ENCODE data around the gene UVRAG.
A peak's percentile ranks its signal among the peaks of the same experiment; 100 is the strongest.

Gene UVRAG

DNA sequence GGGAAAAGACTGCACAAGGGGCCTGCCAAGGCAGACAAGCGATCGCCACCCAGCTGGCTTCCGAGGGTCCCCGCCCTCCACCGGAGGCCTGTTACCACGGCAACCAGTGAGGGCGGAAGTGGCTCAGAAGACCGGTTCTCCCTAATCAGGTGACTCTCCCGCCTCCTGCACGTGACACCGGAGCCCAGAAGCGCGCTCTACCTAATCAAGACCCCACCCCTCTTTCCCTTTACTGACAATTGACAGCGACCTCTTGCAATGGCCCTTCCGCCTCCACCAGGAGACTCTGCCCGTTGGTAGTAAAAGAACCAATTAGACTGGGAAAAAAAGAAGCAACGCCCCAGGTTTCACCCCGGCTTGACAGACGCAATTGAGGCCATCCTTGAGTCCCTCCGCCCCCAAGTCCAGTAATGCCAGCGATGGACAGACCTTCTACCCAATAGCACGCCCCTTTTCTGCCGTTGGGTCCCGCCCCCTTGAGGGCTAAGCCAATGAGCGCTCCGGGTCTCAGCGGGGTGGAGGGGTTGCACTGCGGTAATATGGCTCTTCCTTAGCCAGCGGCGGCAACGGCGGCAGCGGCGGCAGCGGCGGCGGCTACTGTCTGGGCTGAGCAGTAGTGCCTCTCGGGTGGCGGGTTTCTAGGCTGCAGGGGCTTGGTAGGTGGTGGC, at the start of gene UVRAG:
UVRAG (plus strand) TSS at position 534 of the 668 bp plus-strand sequence. CDS start 198 bp downstream, outside the sequence.
- peak; percentile 100 for DNase-seq

DNA sequence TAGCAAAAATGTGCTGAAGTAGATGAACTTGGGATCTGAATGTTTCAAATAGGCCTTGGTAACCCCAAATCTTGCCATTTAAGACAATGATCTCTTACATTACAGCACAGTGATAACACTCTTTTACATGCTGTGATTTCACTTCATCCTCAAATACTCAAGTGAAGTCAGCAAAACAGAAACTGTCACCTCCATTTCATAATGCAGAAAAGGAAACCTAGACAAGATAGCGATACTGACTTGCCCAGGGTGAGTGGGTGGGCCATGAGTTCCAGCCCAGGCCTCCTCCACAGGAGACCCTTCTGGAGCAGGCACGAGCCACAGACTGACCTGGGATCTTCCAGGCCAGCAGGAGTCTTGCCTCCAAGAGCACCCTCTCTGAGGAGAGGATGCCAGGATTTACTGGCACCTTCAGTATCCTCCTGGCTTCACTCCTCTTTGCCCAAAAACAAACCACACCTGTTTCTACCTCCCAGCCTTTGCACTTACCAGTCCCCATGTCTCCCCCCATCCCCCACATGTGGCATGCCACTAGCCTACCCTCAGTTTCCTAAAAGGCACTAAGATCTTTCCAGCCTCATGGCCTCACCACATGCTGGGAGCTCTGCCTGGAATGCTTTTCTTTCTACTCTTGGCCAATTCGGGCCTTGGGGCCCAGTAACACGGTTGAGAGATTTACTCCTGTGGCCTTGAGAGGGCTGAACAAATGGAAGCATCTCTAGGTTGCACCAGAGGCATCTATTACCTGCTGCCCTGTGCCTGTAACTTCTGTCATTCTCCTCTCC, 48.4 kb upstream of the UVRAG start:
- no peak for DNase-seq

DNA sequence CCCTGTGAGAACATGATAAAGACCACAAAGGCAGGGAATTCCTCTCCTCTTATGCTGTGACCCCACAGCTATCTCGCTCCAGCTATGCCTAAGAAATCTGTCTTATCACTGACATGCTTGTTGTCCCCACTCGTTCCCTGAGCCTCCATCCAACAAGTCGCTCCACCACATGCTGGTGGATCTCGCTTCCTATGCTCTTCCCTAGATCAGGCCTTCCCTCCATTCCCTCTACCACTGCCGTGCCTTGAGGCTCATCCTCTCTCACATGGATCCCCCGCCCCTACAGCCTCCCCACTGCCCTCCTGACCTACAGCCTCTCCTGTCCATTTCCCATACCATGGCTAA, 47.8 kb upstream of the UVRAG start:
- DNase-seq, result no peak

DNA sequence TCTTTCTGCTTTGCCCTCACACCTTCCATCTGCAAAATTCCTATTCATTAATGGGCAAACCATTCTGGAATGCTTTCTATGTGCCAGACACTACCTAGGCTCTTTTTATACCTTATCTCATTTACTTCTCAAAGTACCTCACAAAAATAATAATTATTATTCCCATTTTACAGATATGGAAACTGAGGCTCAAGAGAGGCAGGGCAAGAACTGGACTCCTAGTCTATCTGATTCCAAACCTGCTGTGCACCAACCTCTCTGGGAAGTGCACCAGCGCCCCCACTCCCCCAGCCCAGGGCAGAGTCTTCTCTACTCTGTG, 47.3 kb upstream of the UVRAG start:
- DNase-seq, result no peak

DNA sequence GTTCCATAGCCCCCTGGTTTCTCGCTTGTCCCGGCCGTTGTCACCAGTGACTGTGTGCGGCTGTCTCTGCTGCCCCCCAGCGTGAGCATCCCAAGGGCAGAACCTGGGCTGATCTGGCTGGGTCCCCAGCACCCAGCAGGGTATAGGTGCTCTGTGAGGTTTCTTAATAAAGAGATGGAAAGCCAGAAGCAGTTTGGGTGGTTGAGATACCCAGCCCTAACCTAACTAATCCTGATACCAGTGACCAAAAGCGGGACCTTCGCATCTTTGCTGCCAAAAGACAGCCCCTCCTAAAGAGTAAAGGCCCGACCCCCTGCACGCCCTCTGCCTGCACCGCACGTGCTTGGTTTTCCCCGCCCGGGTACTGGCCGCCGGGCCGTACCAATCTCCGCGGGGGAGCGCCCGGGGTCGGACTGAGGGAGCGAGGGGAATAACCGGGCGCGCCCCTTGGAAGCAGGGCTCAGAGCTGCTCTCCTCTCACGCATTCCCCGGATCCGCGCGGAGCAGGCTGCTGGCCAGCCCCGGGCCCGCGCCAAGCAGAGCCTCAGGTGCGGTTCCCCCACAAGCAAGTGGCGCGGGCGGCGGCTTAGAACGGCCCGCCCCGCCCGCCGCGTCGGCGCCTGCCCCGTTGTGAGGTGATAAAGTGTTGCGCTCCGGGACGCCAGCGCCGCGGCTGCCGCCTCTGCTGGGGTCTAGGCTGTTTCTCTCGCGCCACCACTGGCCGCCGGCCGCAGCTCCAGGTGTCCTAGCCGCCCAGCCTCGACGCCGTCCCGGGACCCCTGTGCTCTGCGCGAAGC, 46.7 kb upstream of the UVRAG start, which contains the start of gene DGAT2:
DGAT2 (plus strand) TSS at position 667 of the 797 bp plus-strand sequence. CDS start 214 bp downstream, outside the sequence.
- DNase-seq, result peak; percentile 82

DNA sequence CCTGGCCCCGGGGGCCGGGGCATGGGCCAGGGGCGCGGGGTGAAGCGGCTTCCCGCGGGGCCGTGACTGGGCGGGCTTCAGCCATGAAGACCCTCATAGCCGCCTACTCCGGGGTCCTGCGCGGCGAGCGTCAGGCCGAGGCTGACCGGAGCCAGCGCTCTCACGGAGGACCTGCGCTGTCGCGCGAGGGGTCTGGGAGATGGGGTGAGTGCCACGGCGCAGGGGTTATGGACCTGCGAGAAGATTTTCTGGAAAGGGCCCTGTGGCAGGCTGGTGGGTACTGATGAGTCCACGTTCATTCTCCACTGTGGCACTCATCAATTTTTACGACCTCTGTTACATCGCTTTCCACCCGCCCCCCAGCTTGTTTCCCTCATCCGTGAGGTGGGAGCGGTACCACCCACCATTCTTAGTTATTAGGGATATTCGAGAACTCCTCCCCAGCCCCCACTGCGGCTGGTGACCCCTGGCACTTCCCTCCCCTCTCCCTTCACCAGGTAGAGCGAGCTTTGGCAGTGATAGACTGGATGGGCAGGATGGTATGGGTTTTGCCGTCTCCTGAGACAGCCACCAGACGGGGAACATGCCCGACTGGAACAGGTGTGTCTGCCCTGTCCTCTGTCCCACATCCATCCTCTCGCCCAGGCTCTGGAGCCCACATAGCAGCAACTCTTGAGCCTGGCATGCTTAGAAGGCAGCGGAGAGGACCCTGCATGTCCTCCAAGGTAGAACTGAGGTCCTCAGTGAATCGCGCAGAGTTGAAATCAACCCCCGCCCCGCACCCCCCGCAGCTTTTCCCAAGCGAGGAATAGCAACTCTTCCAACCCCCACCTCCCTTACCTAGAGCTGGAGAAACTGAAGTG, 45.9 kb upstream of the UVRAG start:
- DNase-seq, result no peak

DNA sequence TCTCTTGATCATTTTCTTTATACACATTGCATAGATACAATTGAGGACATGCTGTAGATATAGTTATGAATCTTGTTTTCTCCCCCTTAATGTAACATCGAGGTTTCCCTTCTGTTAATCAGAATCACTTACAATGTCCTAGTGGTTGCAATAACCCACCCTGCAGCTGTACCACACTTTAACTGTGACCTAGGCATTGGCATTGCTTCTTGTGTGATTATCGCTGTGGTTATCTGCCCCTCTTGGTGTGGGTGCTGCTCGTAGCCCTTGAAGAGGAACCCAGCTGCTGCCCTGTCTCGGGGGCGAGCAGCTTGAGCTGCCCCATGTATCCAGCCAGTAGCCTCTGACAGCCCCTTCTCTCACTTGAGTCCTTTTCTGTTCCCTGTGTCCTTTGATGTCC, 44.9 kb upstream of the UVRAG start:
- DNase-seq, result no peak

DNA sequence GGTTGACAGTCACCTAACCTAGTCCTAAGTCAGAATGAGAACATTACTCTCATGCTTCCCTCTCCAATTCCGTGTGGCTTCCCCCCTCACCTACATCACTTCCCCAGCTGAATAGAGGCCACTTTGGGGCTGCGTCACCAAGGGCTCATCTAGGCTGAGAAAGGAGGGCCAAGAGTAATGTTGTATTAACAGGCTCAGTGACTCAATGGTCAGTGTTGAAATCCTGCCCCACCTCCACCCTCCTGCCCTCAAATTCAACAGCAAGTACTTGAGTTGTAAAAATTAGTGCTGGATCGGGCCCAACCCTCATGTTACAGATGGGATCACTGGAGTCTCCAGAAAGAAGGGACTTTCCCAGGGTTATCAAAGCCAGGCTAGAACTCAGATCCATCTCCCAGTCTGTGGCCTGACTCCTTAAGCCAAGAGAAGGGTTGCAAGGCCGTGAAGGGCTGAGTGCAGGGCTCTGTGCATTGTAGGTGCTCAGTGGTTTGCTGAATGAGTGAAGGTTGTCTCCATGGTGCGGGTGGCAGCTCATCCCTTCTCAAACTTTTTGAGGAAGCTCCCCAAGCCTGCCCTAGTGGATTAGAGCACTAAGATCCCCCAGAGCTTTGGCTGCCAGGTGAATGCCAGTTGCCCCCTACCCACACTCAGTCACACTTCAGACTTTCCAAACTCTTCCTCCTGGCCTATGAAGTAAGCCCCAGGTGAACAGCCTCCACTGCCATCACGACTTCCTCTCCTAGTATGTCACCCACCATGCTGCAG, 43.2 kb upstream of the UVRAG start:
- no peak for DNase-seq

DNA sequence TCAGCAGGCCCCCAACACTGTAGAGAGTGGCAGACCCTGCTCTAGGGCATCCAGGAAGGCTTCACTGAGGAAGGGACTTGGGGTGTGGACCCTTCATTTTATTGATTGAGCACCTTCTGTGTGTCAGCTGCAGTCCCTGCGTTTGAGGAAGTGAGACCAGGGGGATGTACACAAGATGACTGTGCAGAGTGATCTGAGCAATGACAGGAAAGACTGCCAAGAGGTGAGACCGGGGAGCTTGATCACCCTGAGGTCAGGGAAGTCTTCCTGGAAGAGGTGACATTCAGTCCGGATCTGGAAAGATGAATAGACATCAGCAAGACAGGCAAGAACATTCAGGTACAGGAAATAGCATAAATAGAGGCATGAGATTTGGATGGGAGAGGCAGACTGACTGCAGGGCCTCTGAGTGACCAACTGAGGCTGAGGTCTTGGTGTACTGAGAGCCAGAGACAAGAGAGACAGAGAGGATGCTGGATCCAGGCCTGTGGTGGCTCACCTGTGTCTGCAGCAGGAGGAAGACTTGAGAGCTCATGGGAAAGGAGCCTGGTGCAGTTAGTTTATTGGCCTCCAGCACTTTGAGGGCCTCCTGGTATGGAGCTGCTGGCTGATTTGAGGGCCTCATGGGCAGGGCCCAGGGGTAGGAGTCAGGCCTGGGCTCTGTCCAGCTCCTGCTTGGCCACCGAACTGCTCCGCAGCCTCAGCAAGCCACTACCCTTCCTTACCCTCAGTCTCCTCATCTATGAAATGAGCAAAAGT, 41.2 kb upstream of the UVRAG start:
- no peak for DNase-seq

DNA sequence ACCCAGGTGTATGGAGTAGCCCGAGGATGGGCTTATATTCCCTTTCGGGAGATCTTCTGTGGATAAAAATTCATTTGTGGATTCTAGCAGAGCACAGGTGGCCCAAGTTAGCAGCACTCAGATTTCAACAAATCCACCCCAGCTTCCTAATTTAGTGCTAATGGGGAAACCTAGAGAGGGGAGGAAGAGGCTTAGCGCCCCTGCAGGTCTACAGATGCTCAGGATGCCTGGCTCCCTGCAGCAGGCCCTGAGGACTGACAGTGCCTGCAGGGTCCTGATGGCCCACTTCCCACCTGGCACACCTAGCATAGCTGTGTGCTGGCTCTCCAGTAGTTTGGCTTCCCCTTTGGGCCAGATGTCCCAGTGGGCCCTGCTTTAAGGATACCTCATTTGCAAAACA, 40.0 kb upstream of the UVRAG start:
- DNase-seq, result no peak

DNA sequence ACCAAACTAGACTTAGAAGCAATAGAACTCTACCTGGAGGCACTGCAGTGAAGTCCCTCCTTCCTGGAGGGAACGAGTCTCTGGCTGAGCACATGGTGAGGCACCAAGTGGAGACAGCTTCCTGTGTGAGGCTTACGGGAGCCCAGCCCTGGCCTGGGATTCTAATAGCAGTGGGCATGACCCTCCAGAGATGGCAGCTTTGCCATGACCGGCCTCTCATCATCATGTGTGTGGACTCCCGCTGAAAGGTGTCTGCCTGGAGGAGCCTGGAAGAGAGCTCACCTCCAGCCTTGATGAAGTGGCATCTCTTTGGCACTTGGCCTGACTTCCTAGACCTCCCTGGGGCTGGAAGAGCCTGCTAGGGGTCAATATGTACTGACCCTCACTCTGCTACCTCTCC, 38.5 kb upstream of the UVRAG start:
- DNase-seq, result no peak

DNA sequence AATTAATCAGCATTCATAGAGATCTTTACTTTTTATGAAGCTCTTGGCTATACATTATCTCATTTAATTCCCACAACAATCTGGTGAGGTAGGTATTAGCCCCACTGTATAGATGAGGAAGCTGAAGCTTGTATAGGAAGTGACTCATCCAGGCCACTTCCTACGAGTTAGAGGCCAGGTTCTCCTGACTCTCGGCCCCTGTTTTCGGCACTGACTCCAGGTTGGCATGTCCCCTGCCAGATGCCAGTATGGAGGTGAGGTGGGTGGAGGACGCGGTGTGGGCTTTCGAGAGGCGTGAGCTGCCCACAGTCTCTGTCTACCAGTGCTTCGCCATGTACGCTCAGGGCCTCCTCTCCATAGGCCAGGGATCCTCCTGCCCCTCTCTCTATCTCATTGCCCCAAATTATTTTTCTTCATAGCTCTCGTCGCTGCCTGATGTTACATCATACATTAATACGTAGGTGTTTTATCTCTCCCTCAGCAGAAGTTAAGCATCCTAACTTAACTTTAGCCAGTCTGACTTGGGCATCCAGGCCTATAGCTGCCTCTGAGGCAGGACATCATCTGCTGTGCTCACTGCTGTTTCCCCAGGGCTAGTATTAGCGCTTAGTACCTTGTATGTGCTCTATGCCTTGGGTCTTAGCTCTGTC, 37.4 kb upstream of the UVRAG start:
- no peak for DNase-seq

DNA sequence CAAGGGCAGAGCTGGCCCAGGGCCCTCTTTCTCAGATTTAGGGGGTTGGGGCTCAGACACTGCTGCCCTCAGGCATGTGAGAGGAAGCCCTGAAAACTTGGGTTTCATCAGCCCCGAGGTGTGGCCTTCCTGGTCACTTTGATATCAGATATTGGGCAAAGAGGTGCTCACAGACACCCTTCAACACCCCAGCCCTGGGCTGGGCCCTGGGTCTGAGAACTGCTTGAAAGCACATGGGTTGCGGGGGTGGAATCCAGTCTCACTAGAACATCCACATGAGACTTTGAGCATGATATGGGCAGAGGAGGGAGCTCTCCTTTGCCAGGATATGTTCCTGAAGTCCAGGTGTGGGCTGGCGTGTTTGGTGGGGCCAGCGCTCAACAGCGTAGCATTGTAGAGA, 36.0 kb upstream of the UVRAG start:
- no peak for DNase-seq

DNA sequence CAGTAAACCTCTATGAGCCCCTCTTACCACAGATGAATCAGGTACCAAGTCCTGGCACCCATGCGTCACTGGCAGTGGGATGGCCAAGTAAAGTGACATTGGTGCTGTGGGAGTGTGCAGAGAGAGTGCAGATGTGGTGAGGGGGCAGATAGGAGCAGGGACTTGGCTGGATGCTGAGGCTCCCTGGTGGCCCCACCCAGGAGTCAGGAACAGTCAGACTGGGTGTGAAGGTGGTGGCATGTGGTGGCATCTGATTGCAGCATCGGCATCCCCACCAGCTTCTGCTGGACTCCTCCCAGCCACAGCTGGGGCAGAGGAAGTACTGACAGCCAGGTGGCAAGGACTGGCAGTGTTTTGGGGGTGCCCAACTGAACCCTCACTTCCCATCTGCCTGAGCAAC, 35.0 kb upstream of the UVRAG start:
- DNase-seq, result no peak

DNA sequence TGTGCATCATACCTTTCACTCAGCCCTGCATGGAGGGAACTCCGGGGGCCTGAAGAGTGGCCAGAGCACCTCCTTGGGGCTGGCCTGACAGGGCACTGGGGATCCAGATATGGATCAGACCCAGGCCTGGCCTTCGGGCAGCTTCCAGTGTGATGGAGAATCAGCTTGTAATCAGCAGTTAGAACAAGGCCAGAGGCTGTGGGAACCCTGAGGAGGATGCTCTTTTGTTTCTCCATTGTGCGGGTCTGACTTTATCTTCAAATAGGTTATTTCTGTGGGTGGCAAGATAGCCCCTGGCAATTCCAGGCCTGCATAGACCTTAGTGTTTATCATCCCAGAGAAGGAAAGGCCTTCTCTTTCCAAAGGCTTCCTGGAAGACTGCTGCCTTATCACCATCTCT, 34.1 kb upstream of the UVRAG start:
- no peak for DNase-seq

DNA sequence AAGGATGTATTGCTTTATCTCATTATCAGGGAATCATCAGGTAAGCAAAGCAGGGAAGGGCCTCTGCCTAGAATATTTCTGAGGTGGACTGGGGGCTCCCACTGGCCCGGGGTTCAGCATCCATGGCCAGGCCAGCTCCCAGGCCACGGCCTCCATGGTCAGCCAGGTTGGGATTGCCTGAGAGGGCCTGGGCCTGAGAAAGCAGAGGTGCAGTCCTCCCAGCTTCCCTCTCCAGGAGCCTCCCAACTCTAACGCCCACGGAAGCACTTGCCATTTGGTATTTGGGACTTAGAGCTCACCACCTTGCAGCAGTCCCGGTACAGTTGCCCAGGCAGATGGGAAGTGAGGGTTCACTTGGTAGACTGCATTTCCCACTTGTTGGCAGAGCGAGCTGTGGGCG, 33.7 kb upstream of the UVRAG start:
- no peak for DNase-seq

DNA sequence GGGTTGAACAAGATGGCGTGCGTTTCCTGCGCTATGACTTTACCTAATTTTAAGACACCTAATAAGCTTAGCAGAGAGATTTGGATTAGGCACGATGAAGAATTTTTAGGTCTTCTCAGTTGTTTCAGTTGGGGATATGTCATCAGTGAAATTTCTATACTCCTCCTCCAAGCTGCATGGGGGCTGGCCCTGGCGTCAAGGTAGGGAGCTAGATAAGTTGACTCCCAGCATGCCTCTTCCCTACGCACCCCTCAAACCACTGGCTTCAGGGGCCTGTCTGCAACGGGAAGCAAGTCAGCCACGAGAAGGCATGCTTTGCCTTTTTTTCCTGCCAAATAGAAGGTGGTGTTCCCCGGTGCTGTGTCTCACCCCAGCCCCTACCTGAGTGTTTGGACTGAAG, 33.2 kb upstream of the UVRAG start:
- DNase-seq, result no peak

DNA sequence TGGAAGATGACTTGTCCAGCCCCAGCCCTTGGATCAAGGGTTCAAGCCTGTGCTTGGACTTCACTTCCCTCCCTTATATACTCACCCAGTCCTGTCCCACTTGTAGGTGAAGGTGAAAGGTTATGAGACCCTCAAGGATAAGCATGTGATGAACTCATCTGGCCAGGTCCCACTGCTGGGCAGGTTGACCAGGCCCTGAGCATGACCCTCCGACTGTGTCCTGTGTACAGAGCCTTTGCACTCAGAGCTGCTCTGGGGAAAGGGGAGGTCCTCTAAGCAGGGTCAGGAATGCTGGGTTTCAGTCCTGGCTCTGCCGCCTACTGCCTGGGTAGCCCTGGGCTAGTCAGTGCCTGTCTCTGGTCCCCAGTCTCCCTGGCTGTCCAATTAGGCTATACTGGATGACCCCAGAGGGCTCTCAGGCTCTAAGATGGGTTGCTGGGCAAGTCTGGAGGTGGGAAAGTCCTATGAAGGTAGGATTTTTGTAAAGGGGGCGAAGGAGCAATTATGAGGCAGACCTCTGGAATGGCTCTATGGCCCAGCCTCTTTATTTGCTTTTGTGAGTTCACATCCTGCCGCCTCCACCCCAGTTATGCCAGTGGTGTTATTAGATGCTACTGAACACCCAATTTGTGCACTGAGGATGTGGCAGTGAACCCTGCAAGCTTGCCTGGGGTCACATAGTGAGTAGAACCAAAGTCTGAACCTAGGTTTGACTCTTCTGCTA, 32.3 kb upstream of the UVRAG start:
- DNase-seq, result no peak

DNA sequence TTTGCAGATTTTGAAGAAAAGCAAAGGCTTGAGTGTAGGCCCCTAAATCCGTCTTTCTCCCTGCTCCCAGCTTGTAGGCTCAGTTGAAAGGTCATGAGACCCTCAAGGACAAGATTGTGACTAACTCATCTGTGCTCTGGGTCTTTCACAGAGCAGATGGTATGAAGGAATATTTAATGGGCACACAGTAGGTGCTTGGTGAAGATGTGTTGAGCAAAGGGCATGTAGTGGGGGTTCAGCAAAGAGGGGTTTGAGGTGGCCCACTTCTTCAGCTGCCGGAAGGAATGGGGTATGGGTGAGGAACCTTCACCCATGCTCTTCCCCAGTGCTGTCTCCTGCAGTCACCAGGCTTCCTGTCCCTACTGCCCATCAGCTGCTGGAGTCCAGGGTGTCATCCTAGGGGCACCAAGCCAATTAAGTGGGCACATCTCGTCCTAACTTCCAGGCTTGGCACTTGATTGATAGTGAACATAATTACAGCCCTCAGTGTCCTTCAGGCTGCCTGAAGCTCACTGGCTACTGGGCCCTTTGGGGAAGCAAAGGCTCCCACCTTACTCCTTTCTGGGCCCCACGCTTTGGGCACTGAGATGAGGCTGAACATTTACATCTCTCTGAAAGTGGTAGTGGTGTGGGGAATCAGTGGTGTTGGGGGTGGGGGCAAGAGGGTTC, 31.5 kb upstream of the UVRAG start:
- no peak for DNase-seq

DNA sequence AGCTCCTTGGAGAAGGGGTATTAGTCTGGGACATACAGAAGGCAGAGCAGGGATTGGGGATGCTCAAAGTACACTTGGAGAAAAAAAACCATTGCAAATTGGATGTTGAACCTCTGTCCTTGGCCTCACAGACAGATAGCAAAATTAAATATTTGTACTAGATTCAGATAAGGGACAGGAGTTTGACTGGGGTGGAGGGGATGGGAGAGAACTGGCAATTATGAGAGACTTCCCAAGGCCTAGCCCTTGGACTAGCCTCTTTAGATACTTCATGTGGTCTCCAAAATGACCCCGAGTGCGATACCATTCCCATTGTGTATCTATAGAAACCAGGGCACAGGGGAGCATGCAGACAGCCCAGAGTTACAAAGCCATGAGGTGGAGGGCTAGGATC, 30.9 kb upstream of the UVRAG start:
- DNase-seq, result no peak
